Endothelial cell of umbilical vein (primary cell): ENCODE measurements around the gene NLGN1. TPM values are rescaled to one million over a fixed set of nuclear protein-coding genes. Genes with fewer than 3 reads are reported as not detected.
A peak's percentile ranks its signal among the peaks of the same experiment; 100 is the strongest.

ENCODE experiments used
- BruUV-seq: library from RNA; stranded (reverse); fragments of 400-500 nt; replicated peaks from 2 replicates; lab custom pipeline; 2021; lab: Mats Ljungman, UMichigan
- CTCF ChIA-PET: fragments of 300-600, 350-600 bp; sonication (Branson Sonifier 250); formaldehyde crosslinking; loops from one replicate; lab custom pipeline; 2021; ENCODE audit warnings: antibody characterized with exemption, inconsistent platforms; lab: Charles Lee
- POLR2A ChIA-PET: fragments of 300-600, 350-600 bp; sonication (Branson Sonifier 250); formaldehyde crosslinking; loops from one replicate; lab custom pipeline; 2021; ENCODE audit warnings: antibody characterized with exemption, inconsistent platforms; lab: Charles Lee
- DNase-seq: peaks from one replicate; pipeline ENCODE4 v3.0.0-alpha.2; 2011; ENCODE audit warnings: low read depth, low spot score
- FAIRE-seq: peaks from 2 replicates; lab custom pipeline; 2011; peaks lifted over from hg19 to GRCh38; lab: Jason Lieb, UNC
- H2AFZ ChIP-seq: 2 replicates; pipeline ENCODE4 v1.6.0; 2012; ENCODE audit warnings: low read depth, low read length, control low read depth, inconsistent platforms
- H3K27ac ChIP-seq: 2 replicates; pipeline ENCODE4 v1.5.1; 2011; ENCODE audit warnings: low read depth, mild to moderate bottlenecking, control low read depth, low read length, moderate library complexity; ENCODE audit not compliant: insufficient read depth
- H3K27me3 ChIP-seq, 2 experiments: 2 replicates each; pipeline versions ENCODE4 v1.6.0 to v1.6.1; 2011; ENCODE audit warnings: low read length in 2 of 2, mixed read lengths in 1 of 2; ENCODE audit not compliant: control insufficient read depth in 2 of 2, insufficient read depth in 2 of 2
- H3K36me3 ChIP-seq, 2 experiments: 2 replicates in 1 of 2; 3 replicates in 1 of 2; pipeline ENCODE4 v1.5.1; 2011; ENCODE audit warnings: low read length in 2 of 2, mild to moderate bottlenecking in 1 of 2, moderate library complexity in 1 of 2; ENCODE audit not compliant: control insufficient read depth in 2 of 2, insufficient read depth in 2 of 2; ENCODE audit errors: extremely low read depth in 1 of 2
- H3K4me1 ChIP-seq: 3 replicates; pipeline ENCODE4 v1.5.1; 2011; ENCODE audit warnings: mild to moderate bottlenecking, low read length; ENCODE audit not compliant: control insufficient read depth, insufficient read depth; ENCODE audit errors: extremely low read depth
- H3K4me2 ChIP-seq: 2 replicates; pipeline ENCODE4 v1.6.1; 2011; ENCODE audit warnings: low read length, control low read depth, mixed read lengths; ENCODE audit not compliant: insufficient read depth
- H3K4me3 ChIP-seq, 3 experiments: fragments of 200-600 bp in 1 of 3; sonication (generic), shearing (Covaris generic) in 1 of 3; replicated peaks in 1 of 3; 2 replicates each; pipeline ENCODE4 v1.5.1; 2011 to 2016; ENCODE audit warnings: control low read depth in 3 of 3, low read length in 3 of 3, mild to moderate bottlenecking in 2 of 3, inconsistent platforms in 1 of 3, low read depth in 1 of 3, moderate library complexity in 1 of 3; ENCODE audit not compliant: insufficient read depth in 1 of 3
- H3K79me2 ChIP-seq: 2 replicates; pipeline ENCODE4 v1.6.0; 2012; ENCODE audit warnings: low read length, inconsistent platforms; ENCODE audit not compliant: control insufficient read depth, insufficient read depth
- H3K9ac ChIP-seq: replicated peaks from 2 replicates; pipeline ENCODE3; 2011; ENCODE audit warnings: low read length, control low read depth; ENCODE audit not compliant: insufficient read depth; ENCODE audit errors: extremely low read depth
- H3K9me1 ChIP-seq: replicated peaks from 3 replicates; pipeline ENCODE4 v1.6.0; 2011; ENCODE audit warnings: mild to moderate bottlenecking, low read length; ENCODE audit not compliant: control insufficient read depth, insufficient read depth; ENCODE audit errors: extremely low read depth
- H3K9me3 ChIP-seq: replicated peaks from 2 replicates; pipeline ENCODE4 v1.5.1; 2012; ENCODE audit warnings: low read length, inconsistent platforms; ENCODE audit not compliant: control insufficient read depth, insufficient read depth
- H4K20me1 ChIP-seq: replicated peaks from 2 replicates; pipeline ENCODE3; 2011; ENCODE audit warnings: mild to moderate bottlenecking, low read length; ENCODE audit not compliant: control insufficient read depth, insufficient read depth; ENCODE audit errors: extremely low read depth
- EZH2 ChIP-seq: IDR thresholded peaks from 2 replicates; pipeline ENCODE4 v1.6.1; 2012; ENCODE audit warnings: borderline replicate concordance, low read depth, mild to moderate bottlenecking, moderate library complexity, low read length, inconsistent platforms; ENCODE audit not compliant: severe bottlenecking
- FOS ChIP-seq: IDR thresholded peaks from 2 replicates; pipeline ENCODE4 v1.6.1; 2011; ENCODE audit warnings: mild to moderate bottlenecking, low read length, moderate library complexity, borderline replicate concordance; ENCODE audit not compliant: insufficient read depth
- GATA2 ChIP-seq: IDR thresholded peaks from 2 replicates; pipeline ENCODE4 v1.7.0; 2011; ENCODE audit warnings: low read depth, mild to moderate bottlenecking, moderate library complexity, mixed read lengths, low read length; ENCODE audit not compliant: insufficient read length, insufficient read depth
- JUN ChIP-seq: IDR thresholded peaks from 2 replicates; pipeline ENCODE4 v1.6.1; 2011; ENCODE audit warnings: borderline replicate concordance, low read depth; ENCODE audit not compliant: insufficient read length, insufficient read depth
- MAX ChIP-seq: IDR thresholded peaks from 2 replicates; pipeline ENCODE4 v1.6.1; 2011; ENCODE audit not compliant: insufficient read depth, insufficient read length
- MYC ChIP-seq: IDR thresholded peaks from one replicate; pipeline ENCODE4 v1.6.1; 2011; ENCODE audit warnings: mild to moderate bottlenecking, low read depth, low read length
- POLR2A ChIP-seq: IDR thresholded peaks from 2 replicates; pipeline ENCODE4 v1.6.1; 2012; ENCODE audit warnings: low read depth, mild to moderate bottlenecking, control low read depth, low read length
- POLR2AphosphoS5 ChIP-seq: IDR thresholded peaks from 2 replicates; pipeline ENCODE4 v1.6.1; 2012; ENCODE audit warnings: low read depth, mild to moderate bottlenecking, control low read depth, low read length, moderate library complexity; ENCODE audit not compliant: insufficient read depth
- dilution Hi-C: fragments of 300-500 bp; cut with MboI; formaldehyde crosslinking; loops from one replicate; pipeline ENCODE4 v1.15.0; 2019; ENCODE audit warnings: low sequenced_read_pairs; ENCODE audit not compliant: extremely low pct_ligation_motif_present
- intact Hi-C: fragments of 100-400 bp; cut with micrococcal nuclease; formaldehyde crosslinking; loops from one replicate; pipeline ENCODE4 v1.10.0; 2022
- polyA plus RNA-seq, 4 experiments: library from polyadenylated mRNA; depleted of rRNA in 3 of 4; stranded (reverse) in 3 of 4; unstranded in 1 of 4; fragments of >200 nt; gene quantifications; 2 replicates each; pipeline versions ENCODE4 v1.2.1 to v1.2.3, GENCODE V29; 2011 to 2012; ENCODE audit warnings: missing spikeins in 1 of 4
- total RNA-seq: library from RNA; stranded (reverse); gene quantifications from 2 replicates; pipeline ENCODE4 v1.2.3, GENCODE V29; 2021

Gene NLGN1
- total and polyA plus RNA-seq, 2 donors (not counting 3 experiments of a cell fraction or from before 2014, with no cell fraction given): 7.9 to 16.3 TPM

- POLR2A ChIA-PET: no interaction called here
- Histone ChIP-seq H2AFZ (peak overlapping the region; percentile 44), H3K9ac (no peak overlapping the region), H3K9me1 (no peaks in the 10 kb centered on the region), H3K27ac (no peak overlapping the region), H3K4me2 (peak overlapping the region; percentile 30), H3K4me3 (no peak overlapping the region), H3K27me3 (no peaks in the 10 kb centered on the region), H3K9me3 (no peaks in the 10 kb centered on the region), H3K36me3 (no peaks in the 10 kb centered on the region), H3K79me2 (no peaks in the 10 kb centered on the region), H4K20me1 (no peaks in the 10 kb centered on the region), H3K4me1 (peaks cover 24% of the 10 kb centered on the region)
- DNase-seq (no peak), FAIRE-seq (no peak)
- no peak for TF ChIP-seq POLR2AphosphoS5
- no peak for TF ChIP-seq EZH2
- no peak for TF ChIP-seq MAX
- dilution Hi-C loops (no loop called here), intact Hi-C loops (loop anchor here (10.0 kb wide), 1 partner anchor 453 kb away; no protein-coding TSS in a partner anchor)
- no TSS peak for BruUV-seq
- CTCF ChIA-PET: interaction anchor here (1.0 to 1.7 kb wide), 5 partner anchors 9 to 170 kb away, joined by 3 to 5 read pairs (median 3); no protein-coding TSS in a partner anchor
Observed at GRCh38 chr3:174197416-174197815, 799.9 kb downstream of the NLGN1 start.

- peak; percentile 40 for FAIRE-seq
- no peak overlapping the region for H3K9ac ChIP-seq
- intact Hi-C loops (loop anchor here (10.0 kb wide), 1 partner anchor 453 kb away; no protein-coding TSS in a partner anchor), dilution Hi-C loops (no loop called here)
- no peaks in the 10 kb centered on the region for H3K36me3 ChIP-seq
- no peak overlapping the region for H3K4me3 ChIP-seq
- H3K9me1 ChIP-seq: no peaks in the 10 kb centered on the region
- H3K27ac ChIP-seq: no peak overlapping the region
- no peaks in the 10 kb centered on the region for H3K27me3 ChIP-seq
- BruUV-seq: no TSS peak
- no peaks in the 10 kb centered on the region for H3K9me3 ChIP-seq
- peak; percentile 78 for DNase-seq
- H4K20me1 ChIP-seq: no peaks in the 10 kb centered on the region
- H3K79me2 ChIP-seq: no peaks in the 10 kb centered on the region
- ChIA-PET POLR2A (no interaction called here), CTCF (interaction anchor here (0.7 to 1.7 kb wide), 4 partner anchors 10 to 71 kb away, joined by 3 to 4 read pairs (median 4); no protein-coding TSS in a partner anchor)
- H3K4me2 ChIP-seq: peak overlapping the region; percentile 29
- no peak overlapping the region for H2AFZ ChIP-seq
- H3K4me1 ChIP-seq: peaks cover 21% of the 10 kb centered on the region
- TF ChIP-seq POLR2AphosphoS5 (peak; percentile 27), MYC (no peak), JUN (no peak), FOS (no peak), POLR2A (no peak), MAX (no peak), GATA2 (peak; percentile 76)
Observed at GRCh38 chr3:174198199-174198598, 800.7 kb downstream of the NLGN1 start.
